GM21515 (cell line): ENCODE measurements around the gene COG5.
"Not testable (repeated sequence)": the region's sequence is repeated elsewhere in the genome, so short reads cannot be mapped to it uniquely, and the experiment has no call there.

Experiments used
- ATAC-seq: cut with Tn5 transposase; IDR thresholded peaks from one replicate; pipeline ENCODE4 v1.9.1; 2021; ENCODE audit not compliant: unreplicated experiment

Gene COG5

GRCh38 chr7:107286751-107287621 lies 276.7 kb downstream of the COG5 start:
- ATAC-seq, result no peak

GRCh38 chr7:107284911-107285479 lies 278.7 kb downstream of the COG5 start:
- no peak for ATAC-seq

GRCh38 chr7:107277331-107277730 lies 286.4 kb downstream of the COG5 start:
- ATAC-seq, result no peak

- no peak for ATAC-seq
These were observed 287.4 kb downstream of the COG5 start for GRCh38 chr7:107276220-107276827.

GRCh38 chr7:107274506-107274905 lies 289.2 kb downstream of the COG5 start:
- ATAC-seq, result no peak

GRCh38 chr7:107269790-107270189 lies 293.9 kb downstream of the COG5 start:
- no peak for ATAC-seq

GRCh38 chr7:107268594-107268993 lies 295.1 kb downstream of the COG5 start:
- ATAC-seq, result no peak

GRCh38 chr7:107267138-107267537 lies 296.6 kb downstream of the COG5 start:
- no peak for ATAC-seq

GRCh38 chr7:107264723-107265122 lies 299.0 kb downstream of the COG5 start:
- no peak for ATAC-seq

GRCh38 chr7:107262857-107263256 lies 300.9 kb downstream of the COG5 start:
- no peak for ATAC-seq

- no peak for ATAC-seq
These were observed 305.0 kb downstream of the COG5 start for GRCh38 chr7:107258737-107259136.

GRCh38 chr7:107255602-107256001 lies 308.1 kb downstream of the COG5 start:
- no peak for ATAC-seq

- ATAC-seq, result no peak
These were observed 309.2 kb downstream of the COG5 start for GRCh38 chr7:107254398-107254985.

GRCh38 chr7:107253599-107253998 lies 310.1 kb downstream of the COG5 start:
- ATAC-seq, result no peak

GRCh38 chr7:107251963-107252362 lies 311.8 kb downstream of the COG5 start:
- ATAC-seq, result no peak

- no peak for ATAC-seq
These were observed 315.0 kb downstream of the COG5 start for GRCh38 chr7:107248551-107249316.

- ATAC-seq, result not testable (repeated sequence)
These were observed 316.9 kb downstream of the COG5 start for GRCh38 chr7:107246836-107247235.

GRCh38 chr7:107244613-107245012 lies 319.1 kb downstream of the COG5 start:
- no peak for ATAC-seq

GRCh38 chr7:107242267-107242666 lies 321.5 kb downstream of the COG5 start:
- no peak for ATAC-seq

- no peak for ATAC-seq
These were observed 326.3 kb downstream of the COG5 start for GRCh38 chr7:107237451-107237850.

GRCh38 chr7:107236862-107237261 lies 326.9 kb downstream of the COG5 start:
- no peak for ATAC-seq
